Breast epithelium (tissue), 3 donors: ENCODE measurements around the gene BRINP3.

ENCODE experiments used
- CTCF ChIP-seq, 3 donors: fragments of 450-650 bp; IDR thresholded peaks; one replicate each; pipeline ENCODE4 v1.5.1; 2016 to 2017; ENCODE audit warnings: antibody characterized with exemption in 3 of 3, mild to moderate bottlenecking in 3 of 3, moderate library complexity in 3 of 3
- POLR2A ChIP-seq: fragments of 450-650 bp; IDR thresholded peaks from one replicate; pipeline ENCODE4 v1.6.1; 2016; ENCODE audit warnings: antibody characterized with exemption, mild to moderate bottlenecking, moderate library complexity

- TF ChIP-seq CTCF (IDR thresholded peaks at IDR 0.05): no peak
- TF ChIP-seq POLR2A: no peak
These were observed 233.3 kb downstream of the BRINP3 start for GRCh38 chr1:190244406-190244805.
